ENCODE results near the gene FUT2. TPM values are rescaled to one million over a fixed set of nuclear protein-coding genes. Genes with fewer than 3 reads are reported as not detected.
"Not testable (repeated sequence)": the region's sequence is repeated elsewhere in the genome, so short reads cannot be mapped to it uniquely, and the experiment has no call there.

The FUT2 gene
- not detected in 2 replicates for total RNA-seq (2014; rRNA removed; shearing (Covaris generic))

DNA sequence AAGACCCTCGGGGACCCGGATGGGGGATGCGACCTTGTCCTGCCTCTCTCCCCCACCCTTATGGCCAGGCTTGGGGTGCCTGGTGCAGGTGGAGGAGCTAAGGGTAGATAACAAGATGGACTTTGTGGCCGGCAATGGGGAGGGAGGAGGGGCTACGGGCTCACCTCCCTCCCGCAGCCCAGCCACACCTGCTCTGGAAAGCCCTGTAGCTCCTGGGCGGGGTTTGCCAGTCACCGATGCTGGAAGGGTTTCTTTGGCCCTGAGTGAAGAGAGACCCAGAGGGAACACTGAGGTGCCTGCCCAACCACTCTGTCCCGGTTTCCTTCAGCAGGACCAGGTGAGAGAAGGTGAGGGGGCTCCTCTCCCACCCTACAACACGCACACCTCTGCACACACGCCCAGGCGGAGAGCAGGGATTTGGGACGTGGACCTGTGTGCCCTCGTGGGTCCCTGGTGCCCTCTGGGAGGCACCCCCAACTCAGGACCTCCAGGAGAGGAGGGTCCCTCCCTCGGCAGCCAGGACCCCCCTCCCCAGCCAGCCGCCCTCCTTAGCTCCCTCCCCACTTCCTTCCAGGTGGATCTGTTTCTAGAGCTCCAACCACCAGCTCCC lies at the start of gene FUT2:
FUT2 (plus strand) TSS at position 229 of the 610 bp plus-strand sequence. CDS start 6,986 bp downstream, outside the sequence.
- DNase-seq (ENCODE audit: low spot score): no peak

DNA sequence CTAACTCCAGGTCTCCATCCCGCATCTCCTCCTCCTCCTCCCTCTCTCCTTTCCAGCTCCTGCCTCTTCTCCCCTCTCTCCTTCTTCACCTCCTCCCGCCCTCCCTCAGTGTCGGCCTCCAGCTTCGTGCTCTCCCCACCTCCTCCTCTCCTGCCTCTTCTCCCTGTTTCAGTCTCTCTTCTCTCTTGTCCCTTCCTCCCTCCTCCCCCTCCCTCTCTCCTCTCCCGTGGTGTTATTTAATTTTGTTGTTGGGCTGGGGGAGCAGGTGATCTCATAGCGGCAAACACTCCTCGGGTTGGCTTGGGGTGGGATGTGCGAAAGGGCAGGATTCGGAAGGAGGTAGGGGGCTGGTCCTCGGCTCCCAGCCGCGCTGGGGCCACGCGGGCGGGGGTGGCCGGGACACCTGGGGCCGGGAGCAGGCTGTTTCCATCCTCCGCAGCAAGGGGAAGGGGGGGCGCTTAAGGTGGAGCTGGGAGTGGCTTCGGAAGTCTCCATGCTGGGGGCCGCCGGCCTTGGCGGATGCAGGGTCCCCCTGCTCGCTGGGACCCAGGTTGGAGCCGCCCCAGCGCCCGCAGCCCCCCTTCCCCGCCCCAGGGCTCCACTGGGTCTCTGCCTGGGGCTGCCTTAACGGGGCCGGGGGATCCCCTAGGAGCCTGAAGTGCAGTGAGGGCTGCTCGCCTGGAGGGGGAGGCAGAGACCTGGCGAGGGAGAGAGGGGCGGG lies 49.6 kb upstream of the FUT2 start, which contains the start of gene CA11:
CA11 (minus strand) TSS at position 187 of the 721 bp plus-strand sequence. CDS start 555 bp downstream, outside the sequence.
- peak; percentile 55 for DNase-seq (ENCODE audit: low spot score)

DNA sequence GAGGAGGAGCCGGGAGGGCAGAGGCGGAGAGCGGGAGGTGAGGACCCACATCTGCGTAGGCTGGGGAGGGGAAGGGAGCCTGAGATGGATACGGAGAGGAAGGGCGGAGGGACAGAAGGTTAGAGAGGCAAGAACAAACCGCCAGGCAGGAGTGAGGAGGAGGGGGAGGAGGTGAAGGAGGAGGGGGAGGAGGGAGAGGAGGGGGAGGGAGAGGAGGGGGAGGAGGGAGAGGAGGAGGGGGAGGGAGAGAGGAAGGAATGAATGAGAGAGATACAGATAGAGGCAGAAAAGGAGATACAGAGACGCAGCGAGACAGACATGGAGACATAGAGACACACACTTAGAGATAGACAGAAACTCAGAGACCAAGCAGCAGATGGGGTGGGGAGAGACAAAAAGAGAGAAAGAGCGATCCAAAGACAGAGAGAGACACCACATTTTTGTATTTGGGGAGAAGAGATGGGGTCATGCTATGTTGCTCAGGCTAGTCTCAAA lies 49.0 kb upstream of the FUT2 start:
- DNase-seq (ENCODE audit: low spot score): no peak

DNA sequence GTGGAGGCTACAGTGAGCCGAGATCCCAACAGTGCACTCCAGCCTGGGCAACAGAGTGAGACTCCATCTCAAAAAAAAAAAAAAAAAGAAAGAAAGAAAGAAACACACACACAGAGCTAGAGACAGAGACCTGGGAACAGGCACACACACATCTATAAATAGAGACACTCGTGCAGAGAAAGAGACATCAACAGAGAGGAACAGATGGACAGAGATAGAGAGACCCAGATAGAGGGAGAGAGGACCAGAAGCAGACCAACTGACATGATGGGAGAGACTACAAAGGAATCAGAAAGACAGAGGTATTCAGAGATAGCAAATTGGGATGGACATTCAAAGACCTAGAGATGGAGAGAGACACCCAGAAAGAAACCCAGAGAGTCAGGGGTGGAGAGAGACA lies 47.6 kb upstream of the FUT2 start:
- no peak for DNase-seq (ENCODE audit: low spot score)

DNA sequence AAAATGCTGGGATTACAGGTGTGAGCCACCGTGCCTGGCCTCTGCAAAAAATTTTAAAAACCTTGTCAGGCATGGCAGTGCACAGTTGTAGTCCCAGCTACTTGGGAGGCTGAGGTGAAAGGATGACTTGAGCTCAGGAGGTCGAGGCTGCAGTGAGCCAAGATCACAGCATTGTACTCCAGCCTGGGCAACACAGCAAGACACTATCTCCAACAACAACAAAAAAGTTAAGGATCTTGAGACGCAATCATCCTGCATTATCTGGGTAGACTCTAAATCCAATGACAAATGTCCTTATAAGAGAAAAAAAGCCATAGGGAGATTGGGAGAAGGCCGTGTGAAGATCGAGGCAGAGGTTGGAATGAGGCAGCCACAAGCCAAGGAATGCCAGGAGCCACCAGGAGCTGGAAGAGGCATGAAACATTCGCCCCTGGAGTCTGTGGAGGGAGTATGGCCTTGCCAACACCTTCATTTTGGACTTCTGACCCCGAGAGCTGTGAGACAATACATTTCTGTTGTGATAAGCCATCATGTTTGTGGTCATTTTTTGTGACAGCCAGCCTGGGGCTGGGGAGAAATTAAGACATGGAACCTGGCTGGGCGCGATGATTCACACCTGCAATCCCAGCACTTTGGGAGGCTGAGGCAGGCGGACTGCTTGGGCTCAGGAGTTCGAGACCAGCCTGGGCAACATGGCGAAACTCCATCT lies 44.6 kb upstream of the FUT2 start:
- DNase-seq (ENCODE audit: low spot score): no peak

DNA sequence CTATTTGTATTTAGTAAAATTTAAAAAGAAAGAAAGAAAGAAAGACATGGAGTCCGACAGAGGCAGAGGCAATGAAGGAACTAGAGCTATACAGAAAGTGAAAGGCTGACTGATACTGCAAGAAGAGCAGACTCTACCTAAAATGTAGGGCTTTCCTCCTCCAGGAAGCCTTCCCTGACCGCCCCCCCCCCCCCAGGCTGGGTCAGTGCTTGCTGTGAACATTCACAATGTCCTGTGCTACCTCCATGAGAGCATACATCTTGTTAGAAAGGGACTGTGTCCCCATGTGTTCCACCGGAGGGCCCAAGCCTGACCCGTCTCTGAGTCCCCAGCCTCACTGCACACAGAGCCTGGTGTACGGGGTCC lies 44.1 kb upstream of the FUT2 start:
- DNase-seq (ENCODE audit: low spot score): no peak

DNA sequence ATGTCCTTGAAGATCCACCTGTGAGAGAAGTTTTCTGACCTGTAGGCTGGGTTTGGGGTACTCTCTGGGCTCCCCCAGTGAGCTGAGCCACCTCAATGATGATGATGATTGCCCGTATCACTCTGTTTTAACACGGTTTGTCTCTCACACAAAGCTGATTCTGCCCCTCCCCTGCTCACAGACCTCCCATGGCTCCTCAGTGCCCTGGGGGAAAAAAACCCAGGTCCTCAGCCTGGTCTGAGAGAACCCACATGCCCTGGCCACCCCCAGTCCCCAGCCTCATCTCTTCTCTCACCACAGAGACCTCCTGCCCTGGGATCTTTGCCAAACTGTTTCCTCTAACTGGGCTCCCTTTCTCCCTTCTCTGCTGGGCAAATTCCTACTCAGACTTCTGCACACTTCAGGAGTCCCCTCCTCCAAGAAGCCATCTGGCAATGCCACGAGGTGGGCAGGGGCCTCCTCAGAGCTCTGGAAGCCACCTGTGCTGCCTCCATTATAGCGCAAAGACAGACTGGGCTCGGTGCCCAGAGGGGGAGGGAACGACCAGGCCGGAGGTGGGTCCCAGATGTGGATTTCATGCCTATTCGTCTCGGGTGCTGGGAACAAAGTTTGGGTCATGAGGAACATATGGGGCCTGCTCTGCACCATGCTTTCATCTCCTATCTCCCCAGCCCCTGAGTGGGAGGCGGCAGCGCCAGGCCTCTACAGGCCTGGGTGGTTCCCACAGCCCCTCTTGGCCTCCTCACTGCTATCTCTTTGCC lies 41.3 kb upstream of the FUT2 start:
- no peak for DNase-seq (ENCODE audit: low spot score)

DNA sequence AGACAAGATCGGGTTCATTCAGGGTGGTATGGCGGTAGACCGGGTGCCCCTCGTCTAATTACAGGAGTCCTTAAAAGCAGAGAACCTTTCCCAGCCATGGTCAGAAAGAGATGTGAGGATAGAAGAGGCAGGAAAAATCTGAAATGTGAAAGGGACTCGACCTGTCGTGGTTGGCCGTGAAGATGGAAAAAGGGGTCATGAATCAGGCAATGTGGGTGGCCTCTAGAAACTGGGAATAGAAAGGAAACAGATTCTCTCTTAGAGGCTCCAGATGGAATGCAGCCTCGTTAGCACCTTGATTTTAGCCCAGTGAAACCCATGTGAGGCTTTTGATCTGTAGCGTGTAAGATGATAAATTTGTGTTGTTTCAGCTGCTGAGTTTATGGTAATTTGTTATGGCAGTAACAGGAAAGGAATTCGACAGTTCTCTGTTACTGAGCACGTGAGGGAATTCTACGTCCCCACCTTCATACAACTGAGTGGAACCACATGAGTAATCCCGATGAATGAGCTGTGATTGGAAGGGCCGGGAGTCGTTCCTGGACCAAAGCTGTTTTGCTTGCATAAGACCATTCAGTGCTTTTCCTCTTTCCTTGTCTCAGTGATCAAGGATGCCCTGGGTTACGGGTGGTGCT lies 38.8 kb upstream of the FUT2 start:
- peak; percentile 86 for DNase-seq (ENCODE audit: low spot score)

DNA sequence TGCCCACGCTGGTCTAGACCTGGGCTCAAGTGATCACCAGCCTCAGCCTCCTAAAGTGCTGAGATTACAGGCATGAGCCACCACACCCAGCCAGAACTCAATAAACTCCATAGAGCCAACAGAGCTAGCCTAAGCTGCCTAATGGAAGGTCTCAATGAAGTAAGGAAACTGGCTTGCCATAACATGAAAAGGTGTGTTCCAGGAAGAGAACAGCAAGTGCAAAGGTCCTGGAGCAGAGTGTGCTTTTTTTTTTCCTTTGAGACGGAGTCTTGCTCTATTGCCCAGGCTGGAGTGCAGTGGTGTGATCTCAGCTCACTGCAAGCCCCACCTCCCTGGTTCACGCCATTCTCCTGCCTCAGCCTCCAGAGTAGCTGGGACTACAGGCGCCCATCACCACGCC lies 37.9 kb upstream of the FUT2 start:
- not testable (repeated sequence) for DNase-seq (ENCODE audit: low spot score)

DNA sequence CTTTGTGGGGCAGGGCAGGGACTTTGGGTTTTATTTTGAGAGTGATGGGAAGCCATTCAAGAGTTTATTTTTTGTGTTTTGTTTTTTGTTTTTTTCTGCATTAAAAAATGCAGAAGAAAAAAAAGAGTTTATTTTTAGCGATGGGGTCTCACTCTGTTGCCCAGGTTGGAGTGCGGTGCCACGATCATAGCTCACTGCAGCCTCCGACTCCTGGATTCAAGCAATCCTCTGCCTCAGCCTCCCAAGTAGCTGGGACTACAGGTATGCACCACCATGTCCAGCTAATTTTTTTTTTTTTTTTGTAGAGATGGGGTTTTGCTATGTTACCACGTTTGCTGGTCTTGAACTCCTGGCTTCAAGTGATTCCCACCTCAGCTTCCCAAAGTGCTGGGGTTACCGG lies 37.3 kb upstream of the FUT2 start:
- no peak for DNase-seq (ENCODE audit: low spot score)

DNA sequence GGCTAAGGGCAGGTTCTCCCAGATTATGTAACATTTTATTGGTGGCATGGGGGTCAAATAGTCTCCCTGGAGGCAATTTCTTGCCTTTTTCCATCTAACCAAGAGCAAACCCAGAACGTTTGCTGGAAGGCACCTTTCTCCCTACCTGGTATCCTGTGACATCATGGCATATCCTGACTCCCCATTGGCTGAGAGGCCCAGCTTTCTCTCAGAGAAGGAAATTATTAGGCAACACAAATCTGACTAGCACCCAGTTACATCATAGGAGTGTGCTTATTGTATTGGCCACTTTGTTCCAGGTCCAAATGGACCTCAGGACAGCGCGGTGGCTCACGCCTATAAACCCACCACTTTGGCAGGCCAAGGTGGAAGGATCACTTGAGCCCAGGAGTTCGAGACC lies 36.0 kb upstream of the FUT2 start:
- DNase-seq (ENCODE audit: low spot score): peak; percentile 57

DNA sequence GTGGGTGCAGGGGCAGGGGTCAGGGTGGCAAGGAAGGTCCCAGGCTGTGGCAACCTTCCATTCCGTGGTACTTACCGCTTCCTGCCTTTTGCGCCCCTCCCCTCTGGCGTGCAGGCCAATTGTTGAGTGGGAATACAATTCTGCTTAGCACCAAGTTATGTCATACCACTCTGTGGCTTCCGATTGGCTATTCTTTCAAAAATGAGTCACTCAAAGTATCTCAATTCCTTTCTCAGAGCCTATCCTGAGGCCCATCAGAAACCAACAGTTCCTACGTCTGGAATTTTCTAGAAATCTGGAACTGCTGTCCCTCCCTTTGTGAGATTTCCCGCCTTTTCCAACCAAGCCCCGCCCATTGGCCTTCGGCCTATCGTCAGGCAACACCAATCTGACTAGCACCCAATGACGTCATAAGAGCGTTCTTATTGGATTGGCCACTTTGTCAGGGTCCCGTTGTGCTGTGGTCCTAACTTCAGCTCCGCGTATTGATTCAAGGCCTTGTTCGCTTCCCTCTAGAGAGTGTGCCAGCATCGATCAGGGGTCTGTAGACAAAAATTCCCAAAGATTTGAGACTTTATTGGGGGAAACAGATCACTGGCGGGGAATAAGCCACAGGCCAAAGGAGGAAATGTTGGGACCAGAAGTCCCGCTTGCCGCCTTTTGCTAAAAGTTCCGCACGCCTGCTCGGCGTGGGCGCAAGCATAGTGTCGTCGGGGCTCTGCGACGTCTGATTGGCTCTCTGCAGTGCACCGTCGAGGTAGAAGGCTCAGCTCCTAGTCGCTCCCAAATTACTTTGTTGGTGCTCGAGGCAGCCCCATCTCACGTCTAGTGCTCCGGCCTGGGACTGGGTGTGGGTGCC lies 34.7 kb upstream of the FUT2 start:
- DNase-seq (ENCODE audit: low spot score): peak; percentile 84

DNA sequence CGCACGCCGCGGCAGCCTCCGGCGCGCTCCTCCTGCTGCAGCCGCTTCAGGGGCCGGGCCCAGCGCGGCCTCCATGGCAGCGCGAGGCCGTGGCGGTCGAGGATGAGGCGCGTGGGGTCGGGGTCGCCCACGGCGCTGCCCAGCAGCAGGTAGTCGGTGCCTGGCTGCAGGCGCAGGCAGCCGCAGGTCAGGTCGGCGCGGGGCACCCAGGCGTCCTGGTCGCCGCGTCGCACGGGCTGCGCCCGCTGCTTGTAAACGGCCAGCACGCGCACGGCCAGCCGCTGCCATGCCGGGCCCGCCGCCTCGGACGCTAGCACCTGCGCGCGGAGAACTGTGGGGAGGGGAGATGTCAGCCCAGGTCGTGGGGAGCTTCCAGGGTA lies 34.1 kb upstream of the FUT2 start:
- no peak for DNase-seq (ENCODE audit: low spot score)

DNA sequence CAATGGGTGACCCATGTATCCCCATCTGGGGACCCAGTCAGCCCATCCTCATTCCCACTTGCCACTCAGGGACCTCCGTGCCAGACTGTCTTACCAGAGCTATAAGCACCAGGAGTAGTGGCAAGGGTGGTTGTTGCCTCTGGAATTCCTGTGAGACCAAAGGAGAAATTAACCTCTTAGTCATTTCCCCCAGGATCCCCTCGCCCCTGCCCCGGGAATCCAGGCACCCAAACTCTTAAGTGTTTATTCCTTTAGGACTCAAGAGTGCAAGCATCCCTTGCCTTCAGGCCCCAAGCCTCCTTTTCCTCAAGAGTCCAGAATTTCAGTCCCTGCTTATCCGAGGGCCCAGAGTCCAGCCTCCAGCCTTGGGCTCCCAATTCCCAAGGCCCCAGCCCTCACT lies 32.1 kb upstream of the FUT2 start:
- no peak for DNase-seq (ENCODE audit: low spot score)

DNA sequence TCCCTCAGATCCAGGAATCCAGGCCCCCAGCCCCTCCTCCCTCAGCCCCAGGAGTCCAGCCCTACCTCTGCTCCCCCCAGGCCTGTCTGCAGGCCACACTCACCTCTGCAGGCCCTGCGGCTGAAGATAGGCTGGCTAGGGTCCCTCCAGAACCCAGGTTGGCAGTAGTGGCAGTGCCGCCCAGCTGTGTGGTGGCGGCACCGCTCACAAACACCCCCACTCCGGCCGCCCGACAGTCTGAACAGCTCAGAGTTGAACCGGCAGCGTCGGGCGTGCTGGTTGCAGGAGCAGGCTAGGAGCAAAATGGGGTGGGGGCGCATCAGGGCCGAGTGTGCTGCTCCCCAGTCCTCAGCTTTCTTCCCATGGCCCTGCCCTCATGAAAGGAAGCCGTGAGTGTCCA lies 31.3 kb upstream of the FUT2 start:
- DNase-seq (ENCODE audit: low spot score): no peak

DNA sequence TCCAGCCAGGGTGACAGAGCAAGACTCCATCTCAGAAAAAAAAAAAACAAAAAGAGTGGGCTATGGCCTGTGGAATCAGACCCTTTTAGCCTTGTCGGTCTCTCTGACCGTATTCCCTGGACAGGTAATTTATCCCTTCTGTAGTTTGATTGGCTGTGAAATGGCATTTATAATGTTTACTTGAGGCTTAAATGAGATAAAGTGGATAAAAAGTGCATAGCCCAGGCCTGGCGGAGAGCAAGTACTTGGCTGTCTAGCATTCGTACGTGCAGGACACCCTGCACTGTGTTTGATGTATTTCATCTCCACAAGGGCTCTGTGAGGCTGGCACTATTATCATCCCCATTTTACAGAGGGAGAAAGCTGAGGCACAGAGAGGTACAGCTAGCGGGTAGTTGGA lies 30.0 kb upstream of the FUT2 start:
- no peak for DNase-seq (ENCODE audit: low spot score)

DNA sequence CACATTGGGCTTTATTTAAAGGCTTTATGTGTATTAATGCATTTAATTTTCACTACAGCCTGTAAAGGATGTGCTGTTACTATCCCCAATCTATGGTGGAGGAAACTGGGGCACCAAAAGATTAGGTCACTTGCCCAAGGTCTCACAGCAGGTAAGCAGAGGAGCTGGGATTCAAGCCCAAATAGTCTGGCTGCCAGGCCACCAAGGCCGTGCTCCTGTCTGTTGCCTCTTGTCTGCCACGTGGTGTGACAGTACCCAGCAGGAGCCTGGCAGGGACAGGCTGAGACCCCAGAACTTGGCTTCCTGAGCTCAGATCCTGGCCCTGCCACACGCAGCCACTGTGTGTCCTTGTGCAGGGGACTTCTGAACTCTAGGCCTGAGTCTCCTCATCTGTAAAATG lies 27.4 kb upstream of the FUT2 start:
- no peak for DNase-seq (ENCODE audit: low spot score)

DNA sequence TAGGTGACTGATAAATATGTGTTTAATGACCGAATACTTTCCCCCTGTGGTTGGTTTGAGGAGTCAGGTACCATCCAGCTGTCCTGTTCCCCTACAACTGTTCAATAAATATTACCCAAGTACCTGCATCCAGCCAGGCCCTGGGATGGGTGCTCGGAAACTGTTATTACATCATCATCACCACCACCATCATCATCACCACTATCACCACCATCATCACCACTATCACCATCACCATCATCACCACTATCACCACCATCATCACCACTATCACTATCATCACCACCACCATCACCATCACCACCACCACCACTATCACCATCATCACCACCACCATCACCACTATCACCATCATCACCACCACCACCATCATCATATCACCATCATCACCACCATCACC lies 27.0 kb upstream of the FUT2 start:
- no peak for DNase-seq (ENCODE audit: low spot score)

DNA sequence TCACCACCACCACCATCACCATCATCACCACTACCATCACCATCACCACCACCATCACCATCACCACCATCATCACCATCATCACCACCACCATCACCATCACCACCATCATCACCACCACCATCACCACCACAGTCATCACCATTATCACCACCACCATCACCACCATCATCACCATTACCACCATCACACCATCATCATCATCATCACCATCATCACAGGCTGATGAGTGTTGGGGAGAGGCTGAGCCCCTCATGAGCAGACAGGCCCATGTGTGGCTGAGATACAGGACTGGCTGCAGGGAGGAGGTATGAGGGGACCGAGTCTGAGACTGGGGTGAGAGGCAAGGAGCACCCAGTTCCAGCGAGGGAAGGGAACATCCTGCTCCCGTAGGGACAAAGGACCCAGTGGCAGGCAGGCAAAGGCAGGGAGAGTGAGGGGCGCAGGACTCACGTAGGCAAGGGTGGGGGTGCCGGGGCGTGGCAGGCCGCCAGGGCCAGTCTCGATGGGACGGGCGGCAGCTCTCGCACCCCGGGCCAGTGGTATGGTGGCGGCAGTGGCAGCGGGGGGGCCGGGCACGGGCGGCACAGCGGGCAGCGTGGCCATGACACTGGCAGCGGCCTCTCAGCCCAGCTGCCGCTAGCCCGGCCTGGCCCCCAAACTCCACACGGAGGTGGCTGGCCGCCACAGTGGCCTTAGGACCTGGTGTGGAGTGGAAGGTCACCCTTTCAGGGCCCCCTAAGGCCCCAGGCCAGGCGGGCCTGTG lies 25.7 kb upstream of the FUT2 start:
- DNase-seq (ENCODE audit: low spot score): no peak

Measured in A172 (cell line).